Choroid plexus epithelial cell (primary cell): ENCODE results near the gene ATXN1.
A peak's percentile ranks its signal among the peaks of the same experiment; 100 is the strongest.

ENCODE experiments used
- DNase-seq: peaks from one replicate; pipeline ENCODE4 v3.0.0-alpha.2; 2010; ENCODE audit warnings: low read depth
- H3K4me3 ChIP-seq: 2 replicates; pipeline ENCODE4 v1.5.1; 2011; ENCODE audit warnings: low read depth, mild to moderate bottlenecking, control low read depth, low read length, moderate library complexity
- CTCF ChIP-seq: conservative IDR thresholded peaks from 2 replicates; pipeline ENCODE4 v1.5.1; 2011; ENCODE audit warnings: low read depth, mild to moderate bottlenecking, control low read depth, inconsistent platforms, low read length, moderate library complexity

The ATXN1 gene

GRCh38 chr6:16572317-16572716 lies 188.9 kb downstream of the ATXN1 start:
- no peak for DNase-seq
- no peak for TF ChIP-seq CTCF
- no peak overlapping the region for H3K4me3 ChIP-seq

GRCh38 chr6:16570946-16571345 lies 190.3 kb downstream of the ATXN1 start:
- TF ChIP-seq CTCF: no peak
- H3K4me3 ChIP-seq: no peak overlapping the region
- DNase-seq: no peak

- no peak for DNase-seq
- H3K4me3 ChIP-seq: no peak overlapping the region
- TF ChIP-seq CTCF: no peak
These were observed 191.1 kb downstream of the ATXN1 start for GRCh38 chr6:16570221-16570553.

GRCh38 chr6:16568128-16568527 lies 193.1 kb downstream of the ATXN1 start:
- H3K4me3 ChIP-seq: no peak overlapping the region
- DNase-seq: no peak
- no peak for TF ChIP-seq CTCF

- no peak for TF ChIP-seq CTCF
- H3K4me3 ChIP-seq: no peak overlapping the region
- DNase-seq: no peak
These were observed 194.2 kb downstream of the ATXN1 start for GRCh38 chr6:16567071-16567470.

- no peak overlapping the region for H3K4me3 ChIP-seq
- no peak for TF ChIP-seq CTCF
These were observed 196.8 kb downstream of the ATXN1 start for GRCh38 chr6:16564436-16564835.

GRCh38 chr6:16563628-16564240 lies 197.5 kb downstream of the ATXN1 start:
- H3K4me3 ChIP-seq: no peak overlapping the region
- no peak for DNase-seq
- TF ChIP-seq CTCF: no peak

More at GRCh38 chr6:16564436-16564835, 196.8 kb downstream of the ATXN1 start:
- peak; percentile 45 for DNase-seq
